NCI-H526 (cell line): ENCODE results near the gene NAV1.

Experiments used
- DNase-seq, 2 experiments: peaks; one replicate each; lab custom pipeline; 2025; lab: John Stamatoyannopoulos, UW

NAV1 gene

GRCh38 chr1:201551096-201551495 is 12.2 kb downstream of the NAV1 start:
- no peak for DNase-seq

DNA sequence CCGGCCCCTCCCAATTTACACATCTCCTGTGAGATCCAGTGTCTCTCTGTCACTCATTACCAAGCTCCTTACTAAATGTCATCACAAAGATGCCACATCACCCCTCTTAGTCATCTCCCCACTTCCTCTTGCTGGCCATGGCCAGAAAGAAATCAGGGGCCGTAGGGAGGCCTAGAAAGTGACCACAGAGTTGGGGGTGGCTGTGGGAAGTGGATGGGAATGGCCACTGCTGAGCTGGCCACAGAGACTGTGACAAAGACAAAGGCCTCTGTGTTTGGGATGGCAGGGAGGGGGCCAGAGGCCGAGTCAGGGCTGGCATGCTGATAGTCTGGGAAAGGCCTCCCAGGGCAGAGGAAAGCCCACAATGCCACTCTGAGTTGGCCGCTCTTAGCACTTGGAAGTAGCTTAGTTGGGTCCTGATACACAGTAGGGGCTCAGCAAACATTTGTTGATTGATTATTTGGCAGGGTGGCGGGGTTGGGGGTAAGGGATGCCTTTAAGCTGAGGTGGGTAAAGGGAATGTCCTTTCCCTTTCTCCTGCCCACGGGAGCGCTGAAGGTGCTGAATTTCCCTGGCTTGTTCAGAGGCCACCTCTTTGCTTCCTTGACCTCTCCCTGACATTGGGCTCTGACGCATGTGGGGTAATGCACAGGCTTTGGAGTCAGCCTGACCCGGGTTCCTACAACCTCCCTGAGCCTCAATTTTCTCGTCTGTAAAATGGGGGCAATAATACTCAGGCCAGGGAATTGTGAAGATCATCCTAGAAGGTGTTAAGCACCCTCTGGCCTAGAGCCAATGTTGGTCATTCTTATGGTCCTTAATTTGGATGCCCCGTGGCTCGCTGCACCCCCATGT is 13.2 kb downstream of the NAV1 start:
- no peak for DNase-seq

- no peak for DNase-seq
Observed at GRCh38 chr1:201552941-201553351, 14.0 kb downstream of the NAV1 start.

DNA sequence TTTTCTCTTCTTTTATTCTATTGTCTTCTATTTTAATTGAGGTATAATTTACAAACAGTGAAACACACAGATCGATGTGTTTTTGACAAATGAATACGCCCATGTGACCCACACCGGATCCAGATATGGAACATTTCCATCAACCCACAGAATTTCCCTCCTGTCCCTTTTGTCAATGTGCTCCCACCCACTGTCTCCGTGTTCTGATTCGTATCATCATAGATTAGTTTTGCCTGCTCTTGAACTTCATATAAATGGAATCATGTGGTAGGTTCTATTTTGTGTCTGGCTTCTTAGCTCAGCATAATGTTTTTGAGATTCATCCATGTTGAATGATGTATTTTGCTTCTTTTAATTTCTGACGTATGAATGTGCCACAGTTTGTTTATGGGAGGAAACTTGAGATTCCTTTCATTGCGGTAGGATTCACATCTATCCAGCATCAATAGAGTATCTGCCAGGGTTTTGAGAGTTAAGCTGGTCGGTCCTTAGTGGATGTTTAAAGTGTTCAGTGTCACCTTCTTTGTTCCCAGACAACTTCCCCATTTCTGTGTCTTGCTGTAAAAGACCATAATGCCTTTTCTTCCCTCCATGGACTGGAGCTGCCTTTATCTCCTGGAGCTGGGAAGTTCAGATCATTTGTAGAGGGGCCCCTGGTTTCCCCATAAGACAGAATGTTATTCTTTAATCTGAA is 14.7 kb downstream of the NAV1 start:
- DNase-seq = no peak

GRCh38 chr1:201554190-201554600 is 15.3 kb downstream of the NAV1 start:
- DNase-seq = no peak

GRCh38 chr1:201554789-201555592 is 16.1 kb downstream of the NAV1 start:
- no peak for DNase-seq

GRCh38 chr1:201555593-201555945 is 16.6 kb downstream of the NAV1 start:
- no peak for DNase-seq

GRCh38 chr1:201556841-201557571 is 18.1 kb downstream of the NAV1 start:
- DNase-seq = no peak

GRCh38 chr1:201557572-201557958 is 18.6 kb downstream of the NAV1 start:
- no peak for DNase-seq

DNA sequence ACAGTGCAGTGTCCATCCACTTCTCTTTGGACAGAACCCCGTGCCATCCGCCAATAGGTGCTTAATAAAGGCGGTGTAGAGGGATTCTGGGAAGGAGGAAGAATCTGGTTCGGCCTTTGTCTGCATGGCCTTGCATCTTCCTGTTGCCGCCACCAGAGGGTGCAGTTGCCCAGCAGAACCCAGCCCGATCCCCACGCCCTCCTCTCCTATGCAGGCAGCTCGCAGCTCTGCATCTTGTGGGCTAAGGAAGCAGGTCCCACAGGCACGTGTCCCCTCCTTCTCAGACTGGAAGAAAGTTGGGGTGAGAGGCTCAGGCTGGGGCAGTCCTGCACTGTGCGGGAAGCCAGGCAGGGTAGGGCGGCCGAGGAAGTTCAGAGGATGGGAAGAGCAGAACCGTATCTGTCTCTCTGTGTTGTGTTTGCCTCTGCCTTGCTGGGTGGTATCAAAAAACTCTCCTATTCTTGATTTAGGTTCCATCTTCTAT is 20.8 kb downstream of the NAV1 start:
- DNase-seq = peak; percentile 37 to 74

DNA sequence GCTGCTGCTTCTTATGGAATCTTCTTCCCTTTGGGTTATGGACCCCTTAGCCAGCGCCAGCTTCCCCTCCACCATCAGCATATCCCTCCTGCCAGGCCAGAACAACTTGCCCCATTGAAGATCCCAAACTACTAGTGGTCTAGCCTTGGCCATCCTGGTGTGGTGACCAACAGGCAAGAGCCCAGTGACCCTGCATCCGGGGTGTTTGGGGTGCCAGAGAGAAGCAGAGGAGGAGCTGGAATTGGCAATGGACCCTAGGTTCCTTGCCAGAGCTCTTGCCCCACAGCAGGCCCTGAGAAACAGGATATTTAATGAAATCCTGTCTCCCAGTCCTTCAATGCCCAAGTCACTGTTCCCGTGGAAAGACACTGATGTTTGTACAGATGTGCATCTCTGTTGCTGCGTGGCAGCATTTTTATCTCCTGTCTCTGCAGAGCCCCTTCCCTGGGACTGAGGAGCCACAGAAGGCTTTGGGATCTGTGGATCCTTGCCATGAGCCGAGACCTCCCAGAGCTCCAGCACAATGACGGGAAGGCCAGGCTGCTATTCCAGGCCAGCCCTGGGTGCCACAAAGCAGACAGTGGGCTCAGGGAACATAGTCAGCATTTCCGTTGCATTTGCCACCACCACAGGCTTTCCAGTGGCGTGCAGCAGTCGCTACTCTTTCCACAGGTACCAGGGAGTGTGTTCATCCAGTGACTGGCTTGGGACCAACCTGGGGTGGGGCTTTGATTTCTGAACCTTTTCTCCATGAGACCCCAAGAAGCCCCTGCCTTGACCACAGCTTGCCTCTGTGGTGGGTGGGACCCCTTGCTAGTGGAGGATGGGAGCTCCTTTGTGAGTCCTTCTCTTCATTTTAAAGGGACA is 21.6 kb downstream of the NAV1 start:
- DNase-seq = no peak

- DNase-seq = no peak
Observed at GRCh38 chr1:201561195-201561564, 22.3 kb downstream of the NAV1 start.

- DNase-seq = no peak
Observed at GRCh38 chr1:201561601-201562000, 22.7 kb downstream of the NAV1 start.

DNA sequence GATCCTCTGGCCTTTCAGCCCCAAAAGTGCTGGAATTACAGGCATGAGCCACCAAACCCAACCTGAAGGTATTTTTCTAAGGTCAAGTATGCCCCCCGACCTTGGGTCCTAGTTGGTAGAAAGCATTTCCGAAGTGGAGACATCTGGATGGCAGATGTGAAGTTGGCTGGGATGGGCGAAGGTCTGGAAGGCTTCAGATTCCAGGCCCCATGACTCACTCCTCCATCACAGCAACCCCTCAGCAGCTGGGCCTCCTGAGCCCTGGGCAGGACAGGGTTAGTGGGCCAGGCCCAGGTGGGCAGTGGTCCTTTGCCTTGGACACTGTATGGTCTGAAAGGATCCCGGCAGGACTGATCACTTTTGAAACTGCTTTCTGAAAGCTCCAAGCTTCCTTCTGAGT is 23.3 kb downstream of the NAV1 start:
- no peak for DNase-seq

- no peak for DNase-seq
Observed at GRCh38 chr1:201562659-201563405, 23.9 kb downstream of the NAV1 start.

- DNase-seq = no peak
Observed at GRCh38 chr1:201563406-201563780, 24.5 kb downstream of the NAV1 start.

DNA sequence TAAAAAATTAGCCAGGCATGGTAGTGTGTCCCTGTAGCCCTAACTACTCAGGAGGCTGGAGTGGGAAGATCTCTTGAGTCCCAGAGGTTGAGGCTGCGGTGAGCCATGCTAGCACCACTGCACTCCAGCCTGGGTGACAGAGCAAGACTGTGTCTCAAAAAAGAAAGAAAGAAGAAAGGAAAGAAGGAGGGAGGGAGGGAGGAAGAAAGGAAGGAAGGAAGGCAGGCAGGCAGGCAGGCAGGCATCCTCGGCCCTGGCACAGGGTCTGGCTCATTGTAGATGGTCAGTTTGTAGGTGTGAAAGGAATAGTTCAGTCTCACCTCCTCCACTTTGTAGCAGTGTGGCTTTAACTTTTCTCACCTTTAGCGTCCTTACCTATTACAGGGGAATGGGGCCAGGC is 25.0 kb downstream of the NAV1 start:
- DNase-seq = no peak

- DNase-seq = no peak
Observed at GRCh38 chr1:201565024-201565730, 26.2 kb downstream of the NAV1 start.

- no peak for DNase-seq
Observed at GRCh38 chr1:201565771-201566528, 27.0 kb downstream of the NAV1 start.
